Measurements from ENCODE around the gene DYNLT2B.
"Not testable (repeated sequence)": the region's sequence is repeated elsewhere in the genome, so short reads cannot be mapped to it uniquely, and the experiment has no call there.

Gene DYNLT2B

DNA sequence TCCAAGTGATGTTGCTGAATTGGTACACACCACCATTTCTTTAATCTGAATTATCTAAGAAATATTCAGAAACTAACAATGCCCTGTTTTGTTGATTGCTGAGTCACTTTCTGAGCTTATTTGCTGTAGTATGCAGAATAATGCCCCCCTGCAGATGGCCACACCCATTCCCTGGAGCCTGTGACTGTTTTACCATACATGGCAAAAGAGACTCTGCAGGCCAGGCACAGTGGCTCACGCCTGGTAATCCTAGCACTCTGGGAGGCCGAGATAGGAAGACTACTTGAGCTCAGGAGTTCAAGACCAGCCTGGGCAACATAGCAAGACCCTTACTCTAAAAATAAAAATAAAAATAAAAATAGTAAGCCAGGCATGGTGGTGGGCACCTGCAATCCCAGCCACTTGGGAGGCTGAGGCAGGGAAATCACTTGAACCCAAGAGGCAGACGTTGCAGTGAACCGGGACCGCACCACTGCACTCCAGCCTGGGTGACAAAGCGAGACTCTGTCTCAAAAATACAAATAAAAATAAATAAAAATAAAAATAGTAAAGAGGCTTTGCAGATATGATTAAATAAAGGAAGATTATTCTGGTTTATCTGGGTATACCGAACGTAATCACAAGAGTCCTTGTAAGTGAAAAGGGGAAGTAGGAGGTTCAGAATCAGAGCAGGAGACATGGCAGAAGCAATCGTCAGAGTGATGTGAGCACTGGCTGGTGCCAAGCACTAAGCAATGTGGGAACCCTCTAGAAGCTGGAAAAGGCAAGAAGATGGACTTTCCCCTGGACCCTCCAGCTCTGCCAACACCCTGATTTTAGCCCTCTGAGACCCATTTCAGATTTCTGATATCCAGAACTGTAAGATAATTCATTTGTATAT, 49.5 kb downstream of the DYNLT2B start:
- no peak for DNase-seq

DNA sequence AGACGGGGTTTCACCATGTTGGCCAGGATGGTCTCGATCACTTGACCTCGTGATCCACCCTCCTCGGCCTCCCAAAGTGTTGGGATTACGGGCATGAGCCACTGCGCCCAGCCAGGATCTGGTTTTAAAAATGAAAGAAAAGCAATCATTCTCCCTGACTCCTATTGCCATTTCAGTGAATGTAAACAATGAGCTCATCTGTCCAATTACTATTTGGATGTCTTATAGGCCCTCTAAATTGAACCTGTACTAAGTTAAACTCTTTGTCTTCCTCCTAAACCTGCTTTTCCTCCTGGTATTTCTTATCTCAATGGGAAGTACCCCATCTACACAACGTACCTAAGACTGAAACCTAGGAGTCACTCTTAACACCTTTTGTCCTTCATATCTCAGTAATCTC, 54.2 kb downstream of the DYNLT2B start:
- DNase-seq: no peak

DNA sequence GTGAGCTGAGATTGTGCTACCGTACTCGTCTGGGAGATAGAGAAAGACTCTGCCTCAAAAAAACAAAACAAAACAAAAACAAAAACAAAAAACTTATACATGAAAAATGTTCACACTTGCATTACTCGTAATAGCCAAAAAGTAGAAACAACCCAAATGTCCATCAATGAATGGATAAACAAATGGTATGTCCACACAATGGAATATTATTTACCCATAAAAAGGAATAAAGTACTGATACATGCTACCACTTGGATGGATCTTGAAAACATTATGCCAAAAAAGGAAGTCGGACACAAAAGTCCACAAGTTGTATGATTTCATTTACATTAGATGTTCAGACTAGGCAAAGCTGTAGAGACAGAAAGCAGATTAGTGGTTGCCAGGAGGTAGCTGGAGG, 57.3 kb downstream of the DYNLT2B start:
- DNase-seq: no peak

- no peak for DNase-seq
Observed at GRCh38 chr3:196255776-196256175, 62.3 kb downstream of the DYNLT2B start.

DNA sequence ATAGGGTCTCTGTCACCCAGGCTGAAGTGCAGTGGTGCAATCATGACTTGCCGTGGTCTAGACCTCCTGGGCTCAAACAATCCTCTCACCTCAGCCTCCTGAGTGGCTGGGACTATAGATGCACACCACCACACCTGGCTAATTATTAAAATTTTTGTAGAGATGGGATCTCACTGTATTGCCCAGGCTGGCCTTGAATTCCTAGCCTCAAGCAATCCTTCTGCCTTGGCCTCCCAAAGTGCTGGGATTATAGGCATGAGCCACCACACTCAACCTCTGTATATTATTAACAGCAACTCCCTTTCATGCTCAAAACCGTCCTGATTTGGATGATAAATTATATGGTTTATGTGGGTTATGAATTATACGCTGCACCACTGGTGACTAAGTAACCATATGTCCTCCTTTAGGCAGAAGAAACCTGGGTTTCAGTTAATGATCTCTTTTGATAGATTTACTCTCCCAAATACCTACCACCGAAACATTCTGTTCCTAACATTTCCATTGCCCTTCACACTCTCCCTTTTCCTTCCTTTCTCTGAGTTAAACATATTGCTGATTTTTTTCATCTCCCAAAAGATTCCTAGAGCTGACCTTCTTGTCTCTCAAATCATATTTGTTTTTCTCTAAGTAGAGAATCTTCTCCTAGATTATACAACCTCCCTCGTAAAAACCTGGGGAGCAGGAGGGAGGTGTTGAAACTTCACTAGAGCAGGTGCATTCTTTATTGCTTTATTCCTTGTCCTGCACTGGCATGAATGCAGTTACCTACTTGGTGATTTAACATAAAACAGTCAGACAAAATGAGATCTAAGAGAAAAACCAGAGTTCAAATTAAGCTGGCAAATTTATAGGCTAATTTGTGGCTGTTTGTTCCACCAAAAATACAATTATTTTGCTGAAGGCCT, 63.4 kb downstream of the DYNLT2B start:
- no peak for DNase-seq

GRCh38 chr3:196251918-196252317, 66.1 kb downstream of the DYNLT2B start:
- no peak for DNase-seq

DNA sequence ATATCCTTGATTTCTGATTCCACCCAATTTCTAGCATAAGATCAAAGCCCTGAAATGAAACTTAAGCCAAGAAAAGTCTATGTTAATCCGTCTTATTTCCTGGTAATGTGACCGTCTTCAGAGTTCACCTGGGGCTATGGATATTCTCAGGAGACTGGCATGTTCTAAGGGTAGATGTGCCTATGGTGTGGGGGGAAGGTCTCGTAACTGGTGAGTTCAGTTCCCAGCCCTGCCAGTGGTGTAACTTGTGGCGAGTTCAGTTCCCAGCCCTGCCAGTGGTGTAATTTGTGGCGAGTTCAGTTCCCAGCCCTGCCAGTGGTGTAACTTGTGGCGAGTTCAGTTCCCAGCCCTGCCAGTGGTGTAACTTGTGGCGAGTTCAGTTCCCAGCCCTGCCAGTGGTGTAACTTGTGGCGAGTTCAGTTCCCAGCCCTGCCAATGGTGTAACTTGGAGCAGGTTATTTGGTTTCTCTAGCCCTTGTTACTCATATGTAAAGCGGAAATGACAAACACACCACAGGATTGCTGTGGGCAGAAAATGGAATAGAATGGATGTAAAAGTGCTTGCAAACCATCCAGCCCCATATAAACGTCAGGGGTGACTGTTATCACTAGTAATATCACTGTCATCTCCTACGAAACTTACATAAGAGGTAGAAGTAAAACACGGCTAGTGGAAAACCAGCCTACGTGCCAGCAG, 71.3 kb downstream of the DYNLT2B start:
- DNase-seq: no peak

GRCh38 chr3:196244166-196244565, 73.9 kb downstream of the DYNLT2B start:
- DNase-seq: not testable (repeated sequence)

DNA sequence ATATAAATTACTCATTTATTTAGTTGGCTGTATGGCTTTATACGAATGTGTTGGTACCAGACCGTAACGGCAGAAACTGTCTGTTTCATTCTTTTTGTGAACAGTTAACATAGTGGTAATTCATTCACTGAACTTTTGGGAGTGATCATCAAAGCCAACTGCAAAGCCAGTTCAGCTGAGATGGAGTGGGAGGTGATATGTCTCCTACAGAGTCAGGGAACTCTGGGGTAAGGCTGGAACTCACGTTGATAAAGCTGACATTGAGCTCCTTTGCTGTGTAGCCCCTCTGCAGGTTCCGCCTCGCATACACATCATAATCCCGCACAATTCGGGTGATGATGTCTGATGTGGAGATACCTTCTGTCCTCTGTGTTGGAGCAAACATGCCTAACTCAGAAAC, 76.3 kb downstream of the DYNLT2B start:
- no peak for DNase-seq
